Choroid plexus epithelial cell (primary cell): Measurements from ENCODE around the gene AKAP5.

Experiments
- DNase-seq: peaks from one replicate; pipeline ENCODE4 v3.0.0-alpha.2; 2010; ENCODE audit warnings: low read depth
- H3K4me3 ChIP-seq: 2 replicates; pipeline ENCODE4 v1.5.1; 2011; ENCODE audit warnings: low read depth, mild to moderate bottlenecking, control low read depth, low read length, moderate library complexity
- TF ChIP-seq, protein P1 (sequence below): conservative IDR thresholded peaks from 2 replicates; pipeline ENCODE4 v1.5.1; 2011; ENCODE audit warnings: low read depth, mild to moderate bottlenecking, control low read depth, inconsistent platforms, low read length, moderate library complexity

AKAP5 gene

GRCh38 chr14:64442300-64442988, 22.9 kb upstream of the AKAP5 start:
- H3K4me3 ChIP-seq, result no peak overlapping the region
- TF ChIP-seq, protein P1, sequence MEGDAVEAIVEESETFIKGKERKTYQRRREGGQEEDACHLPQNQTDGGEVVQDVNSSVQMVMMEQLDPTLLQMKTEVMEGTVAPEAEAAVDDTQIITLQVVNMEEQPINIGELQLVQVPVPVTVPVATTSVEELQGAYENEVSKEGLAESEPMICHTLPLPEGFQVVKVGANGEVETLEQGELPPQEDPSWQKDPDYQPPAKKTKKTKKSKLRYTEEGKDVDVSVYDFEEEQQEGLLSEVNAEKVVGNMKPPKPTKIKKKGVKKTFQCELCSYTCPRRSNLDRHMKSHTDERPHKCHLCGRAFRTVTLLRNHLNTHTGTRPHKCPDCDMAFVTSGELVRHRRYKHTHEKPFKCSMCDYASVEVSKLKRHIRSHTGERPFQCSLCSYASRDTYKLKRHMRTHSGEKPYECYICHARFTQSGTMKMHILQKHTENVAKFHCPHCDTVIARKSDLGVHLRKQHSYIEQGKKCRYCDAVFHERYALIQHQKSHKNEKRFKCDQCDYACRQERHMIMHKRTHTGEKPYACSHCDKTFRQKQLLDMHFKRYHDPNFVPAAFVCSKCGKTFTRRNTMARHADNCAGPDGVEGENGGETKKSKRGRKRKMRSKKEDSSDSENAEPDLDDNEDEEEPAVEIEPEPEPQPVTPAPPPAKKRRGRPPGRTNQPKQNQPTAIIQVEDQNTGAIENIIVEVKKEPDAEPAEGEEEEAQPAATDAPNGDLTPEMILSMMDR, result no peak
- DNase-seq, result no peak

GRCh38 chr14:64444140-64444539, 21.2 kb upstream of the AKAP5 start:
- H3K4me3 ChIP-seq, result no peak overlapping the region
- no peak for DNase-seq
- TF ChIP-seq, protein P1, result no peak

DNA sequence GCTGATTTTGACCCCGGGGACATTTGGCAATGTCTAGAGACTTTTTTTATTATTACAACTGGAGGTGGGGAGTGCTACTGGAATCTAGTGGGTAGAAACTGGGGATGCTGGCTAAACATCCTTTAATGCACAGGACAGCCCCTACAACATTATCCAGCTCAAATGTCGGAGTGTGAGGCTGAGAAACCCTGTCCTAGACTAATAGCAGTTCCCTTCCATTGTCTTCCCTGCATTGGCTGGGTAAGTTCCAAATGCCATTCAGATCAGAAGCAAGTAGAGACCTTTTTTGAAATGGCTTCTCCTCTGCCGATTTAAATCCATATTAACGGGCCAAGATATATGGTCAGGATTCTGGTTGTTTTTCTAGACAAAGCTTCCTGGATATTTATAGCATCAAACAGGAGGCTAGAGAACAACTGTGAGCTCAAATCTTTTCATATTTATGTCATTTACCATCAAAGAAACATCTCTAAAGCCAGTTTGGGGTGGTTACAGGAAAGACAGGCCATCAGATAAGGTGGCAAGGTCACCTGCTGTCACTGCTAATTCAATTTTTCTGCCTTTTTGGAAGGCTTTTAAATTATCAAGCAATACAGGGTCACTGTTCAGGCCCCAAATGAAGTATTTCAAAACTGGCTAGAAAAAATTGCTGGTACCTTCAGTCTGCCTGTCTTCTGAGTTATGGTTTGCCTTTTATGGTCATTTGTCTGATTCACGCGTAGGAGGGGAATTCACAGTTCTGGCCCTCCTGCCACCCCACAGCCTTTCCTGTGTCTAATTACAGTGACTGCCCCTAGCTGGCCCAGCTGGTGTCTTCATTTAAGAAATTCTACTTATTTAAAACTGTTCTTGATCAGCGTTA, 20.1 kb upstream of the AKAP5 start:
- peak; percentile 96 for DNase-seq
- H3K4me3 ChIP-seq, result no peak overlapping the region
- TF ChIP-seq, protein P1, result peak; percentile 23

GRCh38 chr14:64447876-64448670, 17.2 kb upstream of the AKAP5 start:
- DNase-seq, result peak; percentile 42
- no peak overlapping the region for H3K4me3 ChIP-seq
- TF ChIP-seq, protein P1, result no peak

DNA sequence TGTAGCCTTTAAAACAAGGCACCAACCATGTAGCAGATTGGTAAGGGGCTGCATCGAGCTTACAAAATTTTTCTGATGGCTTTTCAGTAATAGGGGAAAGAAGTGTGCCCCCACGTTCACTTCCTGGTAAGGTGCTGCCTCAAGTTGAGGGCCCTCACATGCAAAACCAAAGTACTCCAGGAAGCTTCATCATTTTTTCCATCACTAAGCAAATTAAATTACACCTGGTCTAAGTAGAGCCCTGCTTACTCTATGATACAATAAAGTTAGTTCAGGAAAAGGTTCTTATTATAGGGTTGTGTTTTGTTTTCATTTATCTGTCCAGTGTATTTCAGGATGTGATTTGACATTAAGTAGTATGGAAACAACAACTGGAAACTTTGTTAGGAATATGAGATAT, 15.0 kb upstream of the AKAP5 start:
- H3K4me3 ChIP-seq, result no peak overlapping the region
- no peak for DNase-seq
- TF ChIP-seq, protein P1, result no peak

DNA sequence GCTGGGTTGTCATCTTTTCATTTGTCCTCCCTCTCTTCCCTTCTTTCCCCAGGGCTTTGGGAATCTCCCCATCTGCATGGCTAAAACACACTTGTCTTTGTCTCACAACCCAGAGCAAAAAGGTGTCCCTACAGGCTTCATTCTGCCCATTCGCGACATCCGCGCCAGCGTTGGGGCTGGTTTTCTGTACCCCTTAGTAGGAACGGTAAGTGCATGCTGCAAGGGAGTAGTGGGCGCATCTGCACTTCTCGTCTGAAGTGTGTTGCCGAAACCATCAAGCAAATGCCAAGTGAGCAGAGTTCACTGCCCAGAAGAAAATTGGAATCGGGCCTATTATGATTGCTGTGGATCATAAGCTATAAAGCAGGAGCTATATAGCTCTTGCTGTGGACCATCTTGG, 10.6 kb upstream of the AKAP5 start:
- TF ChIP-seq, protein P1, result no peak
- H3K4me3 ChIP-seq, result no peak overlapping the region
- no peak for DNase-seq
